Prostate gland (tissue), 2 donors: Measurements from ENCODE around the gene RPS6KL1. TPM values are rescaled to one million over a fixed set of nuclear protein-coding genes. Genes with fewer than 3 reads are reported as not detected.

ENCODE experiments used
- DNase-seq: peaks from one replicate; pipeline ENCODE4 v3.0.0-alpha.2; 2019; ENCODE audit warnings: low spot score
- H3K27ac ChIP-seq, 2 donors: fragments of 200-600 bp; sonication (generic); 2 replicates each; pipeline ENCODE4 v1.5.1; 2017 to 2019
- H3K27me3 ChIP-seq: fragments of 200-600 bp; sonication (generic); replicated peaks from 2 replicates; pipeline ENCODE4 v1.5.1; 2019; ENCODE audit not compliant: insufficient read depth
- H3K36me3 ChIP-seq, 2 donors: fragments of 200-600 bp; sonication (generic); 1 replicate in 1 of 2; 2 replicates in 1 of 2; pipeline versions ENCODE4 v1.5.1 to v1.8.1; 2017 to 2019
- H3K4me1 ChIP-seq: fragments of 200-600 bp; sonication (generic); replicated peaks from 2 replicates; pipeline ENCODE4 v1.5.1; 2019
- H3K4me3 ChIP-seq, 2 donors: fragments of 200-600 bp; sonication (generic); 2 replicates each; pipeline ENCODE4 v1.5.1; 2017 to 2019
- H3K9me3 ChIP-seq: fragments of 200-600 bp; sonication (generic); 2 replicates; pipeline ENCODE4 v1.5.1; 2017
- CTCF ChIP-seq, 4 experiments: fragments of 200-600 bp in 2 of 4; fragments of 450-650 bp in 2 of 4; sonication (generic) in 2 of 4; IDR thresholded peaks; 1 replicate in 3 of 4; 2 replicates in 1 of 4; pipeline ENCODE4 v1.5.1; 2016 to 2019; ENCODE audit warnings: antibody characterized with exemption in 4 of 4, mild to moderate bottlenecking in 2 of 4, moderate library complexity in 2 of 4
- POLR2A ChIP-seq: fragments of 450-650 bp; IDR thresholded peaks from one replicate; pipeline ENCODE4 v1.6.1; 2016; ENCODE audit warnings: antibody characterized with exemption, mild to moderate bottlenecking
- POLR2AphosphoS5 ChIP-seq: sonication (generic); formaldehyde crosslinking; IDR thresholded peaks from one replicate; pipeline ENCODE4 v1.6.1; 2017; ENCODE audit warnings: antibody characterized with exemption
- WGBS: methylation state at CpG from one replicate; pipeline ENCODE4 v1.1.5; 2018; 5-methylcytosine and 5-hydroxymethylcytosine counted together
- intact Hi-C: fragments of 100-400 bp; cut with DNase I; formaldehyde crosslinking; loops from one replicate; pipeline ENCODE4 v1.14.2; 2022
- total RNA-seq, 2 donors: library from RNA; depleted of rRNA; stranded (reverse); fragments of >200 nt; gene quantifications; one replicate each; pipeline ENCODE4 v1.1.0, GENCODE V29; 2016

The RPS6KL1 gene
- total RNA-seq, 2 donors from 2014 or later, result 1.5 to 15.1 TPM

- 21% methylated on average over 9 of the region's 9 CpGs for WGBS
- Histone ChIP-seq H3K9me3 (no peaks in the 10 kb centered on the region), H3K4me3 (no peak overlapping the region), H3K27me3 (no peaks in the 10 kb centered on the region), H3K27ac (peak overlapping the region; percentile 11 to 24), H3K4me1 (no peaks in the 10 kb centered on the region), H3K36me3 (no peaks in the 10 kb centered on the region)
- peak; percentile 40 for DNase-seq
- intact Hi-C loops, result no loop called here
- TF ChIP-seq POLR2A, result no peak
- TF ChIP-seq POLR2AphosphoS5, result peak; percentile 30
These were observed 40.7 kb upstream of the RPS6KL1 start for GRCh38 chr14:74963705-74964271.

- no peak for DNase-seq
- Histone ChIP-seq H3K4me3 (no peak overlapping the region), H3K4me1 (no peaks in the 10 kb centered on the region), H3K9me3 (no peaks in the 10 kb centered on the region), H3K36me3 (no peaks in the 10 kb centered on the region), H3K27me3 (no peaks in the 10 kb centered on the region), H3K27ac (peak overlapping the region; percentile 11 to 24)
- WGBS, result 65% methylated on average over 12 of the region's 12 CpGs
- TF ChIP-seq CTCF (IDR thresholded peaks at IDR 0.05) (no peak), POLR2AphosphoS5 (no peak), POLR2A (no peak)
- intact Hi-C loops, result no loop called here
These were observed 40.2 kb upstream of the RPS6KL1 start for GRCh38 chr14:74963178-74963704.

- 83% methylated on average over 8 of the region's 8 CpGs for WGBS
These were observed 39.4 kb upstream of the RPS6KL1 start for GRCh38 chr14:74962493-74962892.

GRCh38 chr14:74962046-74962445 lies 39.0 kb upstream of the RPS6KL1 start:
- no peak for DNase-seq
- no peak overlapping the region for H3K4me3 ChIP-seq
- no peaks in the 10 kb centered on the region for H3K27me3 ChIP-seq
- TF ChIP-seq CTCF (IDR thresholded peaks at IDR 0.05) (no peak), POLR2AphosphoS5 (no peak), POLR2A (no peak)
- H3K4me1 ChIP-seq, result no peaks in the 10 kb centered on the region
- H3K36me3 ChIP-seq, result no peaks in the 10 kb centered on the region
- 81% methylated on average over 11 of the region's 11 CpGs for WGBS
- intact Hi-C loops, result no loop called here
- no peaks in the 10 kb centered on the region for H3K9me3 ChIP-seq
- no peak overlapping the region for H3K27ac ChIP-seq

More at GRCh38 chr14:74962493-74962892, 39.4 kb upstream of the RPS6KL1 start:
- Histone ChIP-seq H3K4me3 (no peak overlapping the region), H3K27me3 (no peaks in the 10 kb centered on the region), H3K36me3 (no peaks in the 10 kb centered on the region), H3K4me1 (no peaks in the 10 kb centered on the region), H3K27ac (no peak overlapping the region), H3K9me3 (no peaks in the 10 kb centered on the region)
- TF ChIP-seq POLR2AphosphoS5 (no peak), POLR2A (no peak), CTCF (IDR thresholded peaks at IDR 0.05) (no peak)
- intact Hi-C loops, result no loop called here
- DNase-seq, result no peak

- no peaks in the 10 kb centered on the region for H3K9me3 ChIP-seq
- intact Hi-C loops, result no loop called here
- 87% methylated on average over 5 of the region's 5 CpGs for WGBS
These were observed 38.3 kb upstream of the RPS6KL1 start for GRCh38 chr14:74961238-74961911.

More at GRCh38 chr14:74961238-74961911, 38.3 kb upstream of the RPS6KL1 start:
- DNase-seq, result no peak
- no peaks in the 10 kb centered on the region for H3K36me3 ChIP-seq
- H3K4me1 ChIP-seq, result no peaks in the 10 kb centered on the region
- TF ChIP-seq POLR2AphosphoS5 (no peak), POLR2A (no peak), CTCF (IDR thresholded peaks at IDR 0.05) (no peak)
- H3K27me3 ChIP-seq, result no peaks in the 10 kb centered on the region
- H3K27ac ChIP-seq, result no peak overlapping the region
- H3K4me3 ChIP-seq, result no peak overlapping the region
